ENCODE measurements around the gene NDUFAF8.

The NDUFAF8 gene

GRCh38 chr17:81197409-81197795, 41.7 kb upstream of the NDUFAF8 start:
- CTCF ChIA-PET, result interaction anchor here (1.1 to 8.2 kb wide), 4 partner anchors 9 to 55 kb away, joined by 3 to 60 read pairs (median 6); no protein-coding TSS in a partner anchor
- DNase-seq, result no peak
- WGBS (ENCODE audit: insufficient coverage), result 95% methylated on average over 12 of the region's 14 CpGs
- H3K4me3 ChIP-seq (ENCODE audit: control insufficient read depth in 1 of 7, extremely low read depth in 1 of 7, insufficient read depth in 4 of 7, low read depth in 2 of 7, low read length in 6 of 7), result peak overlapping the region in 1 of 7 experiments; percentile 26
- H3K4me1 ChIP-seq (ENCODE audit: control extremely low read depth in 1 of 4, control insufficient read depth in 4 of 4, insufficient read depth in 4 of 4, low read length in 3 of 4), result peaks cover 0 to 12% (median 4%) of the 10 kb centered on the region in 4 experiments
- no peak overlapping the region for H3K27ac ChIP-seq (ENCODE audit: insufficient read depth in 1 of 2, low read depth in 1 of 2, low read length in 2 of 2, poor library complexity in 1 of 2, severe bottlenecking in 2 of 2)
- no peaks in the 10 kb centered on the region for H3K9me3 ChIP-seq (ENCODE audit: control extremely low read depth in 1 of 5, control insufficient read depth in 4 of 5, insufficient read depth in 2 of 5, low read depth in 1 of 5, low read length in 4 of 5)
- POLR2A ChIA-PET, result no interaction called here
- no peaks in the 10 kb centered on the region for H3K27me3 ChIP-seq (replicated peaks in 2 of 5; ENCODE audit: control insufficient read depth in 4 of 5, insufficient read depth in 5 of 5, low read length in 4 of 5)
- H3K36me3 ChIP-seq (ENCODE audit: control insufficient read depth in 4 of 4, insufficient read depth in 4 of 4, low read length in 3 of 4), result peaks cover 2 to 57% (median 23%) of the 10 kb centered on the region in 4 experiments

- Histone ChIP-seq H3K27me3 (replicated peaks in 2 of 5; ENCODE audit: control insufficient read depth in 4 of 5, insufficient read depth in 5 of 5, low read length in 4 of 5) (no peaks in the 10 kb centered on the region), H3K9me3 (ENCODE audit: control extremely low read depth in 1 of 5, control insufficient read depth in 4 of 5, insufficient read depth in 2 of 5, low read depth in 1 of 5, low read length in 4 of 5) (no peaks in the 10 kb centered on the region), H3K4me1 (ENCODE audit: control extremely low read depth in 1 of 4, control insufficient read depth in 4 of 4, insufficient read depth in 4 of 4, low read length in 3 of 4) (peaks cover 0 to 12% (median 4%) of the 10 kb centered on the region in 4 experiments), H3K36me3 (ENCODE audit: control insufficient read depth in 4 of 4, insufficient read depth in 4 of 4, low read length in 3 of 4) (peaks cover 2 to 59% (median 22%) of the 10 kb centered on the region in 4 experiments), H3K27ac (ENCODE audit: insufficient read depth in 1 of 2, low read depth in 1 of 2, low read length in 2 of 2, poor library complexity in 1 of 2, severe bottlenecking in 2 of 2) (no peak overlapping the region), H3K4me3 (ENCODE audit: control insufficient read depth in 1 of 7, extremely low read depth in 1 of 7, insufficient read depth in 4 of 7, low read depth in 2 of 7, low read length in 6 of 7) (no peak overlapping the region)
- 97% methylated on average over 17 of the region's 21 CpGs for whole genome bisulfite sequencing (ENCODE audit: insufficient coverage)
- ChIA-PET CTCF (interaction anchor here (1.1 to 8.2 kb wide), 4 partner anchors 9 to 56 kb away, joined by 3 to 60 read pairs (median 6); no protein-coding TSS in a partner anchor), POLR2A (interaction anchor here (0.6 kb wide), 1 partner anchor 314 kb away, joined by 4 read pairs; no protein-coding TSS in a partner anchor)
- DNase-seq, result no peak
Observed at GRCh38 chr17:81197831-81198490, 41.2 kb upstream of the NDUFAF8 start.

- POLR2A ChIA-PET, result no interaction called here
Observed at GRCh38 chr17:81198826-81199481, 40.2 kb upstream of the NDUFAF8 start.

GRCh38 chr17:81199482-81199830, 39.7 kb upstream of the NDUFAF8 start:
- no peak overlapping the region for H3K27ac ChIP-seq (ENCODE audit: insufficient read depth in 1 of 2, low read depth in 1 of 2, low read length in 2 of 2, poor library complexity in 1 of 2, severe bottlenecking in 2 of 2)
- no peak for DNase-seq
- WGBS (ENCODE audit: insufficient coverage), result 96% methylated on average over 17 of the region's 18 CpGs
- ChIA-PET CTCF (interaction anchor here (8.2 kb wide), 1 partner anchor 58 kb away, joined by 60 read pairs; no protein-coding TSS in a partner anchor), POLR2A (no interaction called here)
- H3K4me3 ChIP-seq (ENCODE audit: control insufficient read depth in 1 of 7, extremely low read depth in 1 of 7, insufficient read depth in 4 of 7, low read depth in 2 of 7, low read length in 6 of 7), result no peak overlapping the region
- no peaks in the 10 kb centered on the region for H3K27me3 ChIP-seq (replicated peaks in 2 of 5; ENCODE audit: control insufficient read depth in 4 of 5, insufficient read depth in 5 of 5, low read length in 4 of 5)
- H3K9me3 ChIP-seq (ENCODE audit: control extremely low read depth in 1 of 5, control insufficient read depth in 4 of 5, insufficient read depth in 2 of 5, low read depth in 1 of 5, low read length in 4 of 5), result no peaks in the 10 kb centered on the region
- peaks cover 0 to 12% (median 4%) of the 10 kb centered on the region in 4 experiments for H3K4me1 ChIP-seq (ENCODE audit: control extremely low read depth in 1 of 4, control insufficient read depth in 4 of 4, insufficient read depth in 4 of 4, low read length in 3 of 4)
- H3K36me3 ChIP-seq (ENCODE audit: control insufficient read depth in 4 of 4, insufficient read depth in 4 of 4, low read length in 3 of 4), result peaks cover 5 to 60% (median 30%) of the 10 kb centered on the region in 4 experiments

More at GRCh38 chr17:81198826-81199481, 40.2 kb upstream of the NDUFAF8 start:
- H3K4me1 ChIP-seq (ENCODE audit: control extremely low read depth in 1 of 4, control insufficient read depth in 4 of 4, insufficient read depth in 4 of 4, low read length in 3 of 4), result peaks cover 0 to 12% (median 4%) of the 10 kb centered on the region in 4 experiments
- H3K4me3 ChIP-seq (ENCODE audit: control insufficient read depth in 1 of 7, extremely low read depth in 1 of 7, insufficient read depth in 4 of 7, low read depth in 2 of 7, low read length in 6 of 7), result no peak overlapping the region
- CTCF ChIA-PET, result interaction anchor here (1.6 to 8.2 kb wide), 3 partner anchors 8 to 57 kb away, joined by 5 to 60 read pairs (median 6); no protein-coding TSS in a partner anchor
- no peak overlapping the region for H3K27ac ChIP-seq (ENCODE audit: insufficient read depth in 1 of 2, low read depth in 1 of 2, low read length in 2 of 2, poor library complexity in 1 of 2, severe bottlenecking in 2 of 2)
- peaks cover 5 to 59% (median 29%) of the 10 kb centered on the region in 4 experiments for H3K36me3 ChIP-seq (ENCODE audit: control insufficient read depth in 4 of 4, insufficient read depth in 4 of 4, low read length in 3 of 4)
- H3K9me3 ChIP-seq (ENCODE audit: control extremely low read depth in 1 of 5, control insufficient read depth in 4 of 5, insufficient read depth in 2 of 5, low read depth in 1 of 5, low read length in 4 of 5), result no peaks in the 10 kb centered on the region
- no peaks in the 10 kb centered on the region for H3K27me3 ChIP-seq (replicated peaks in 2 of 5; ENCODE audit: control insufficient read depth in 4 of 5, insufficient read depth in 5 of 5, low read length in 4 of 5)
- DNase-seq, result no peak
- WGBS (ENCODE audit: insufficient coverage), result 93% methylated on average over 15 of the region's 22 CpGs

- Histone ChIP-seq H3K36me3 (ENCODE audit: control insufficient read depth in 4 of 4, insufficient read depth in 4 of 4, low read length in 3 of 4) (peaks cover 5 to 60% (median 27%) of the 10 kb centered on the region in 4 experiments), H3K27me3 (replicated peaks in 2 of 5; ENCODE audit: control insufficient read depth in 4 of 5, insufficient read depth in 5 of 5, low read length in 4 of 5) (no peaks in the 10 kb centered on the region), H3K4me1 (ENCODE audit: control extremely low read depth in 1 of 4, control insufficient read depth in 4 of 4, insufficient read depth in 4 of 4, low read length in 3 of 4) (peaks cover 0 to 12% (median 4%) of the 10 kb centered on the region in 4 experiments), H3K4me3 (ENCODE audit: control insufficient read depth in 1 of 7, extremely low read depth in 1 of 7, insufficient read depth in 4 of 7, low read depth in 2 of 7, low read length in 6 of 7) (no peak overlapping the region), H3K27ac (ENCODE audit: insufficient read depth in 1 of 2, low read depth in 1 of 2, low read length in 2 of 2, poor library complexity in 1 of 2, severe bottlenecking in 2 of 2) (no peak overlapping the region), H3K9me3 (ENCODE audit: control extremely low read depth in 1 of 5, control insufficient read depth in 4 of 5, insufficient read depth in 2 of 5, low read depth in 1 of 5, low read length in 4 of 5) (no peaks in the 10 kb centered on the region)
- ChIA-PET POLR2A (interaction anchor here (1.0 kb wide), 1 partner anchor 38 kb away, joined by 3 read pairs; the partner anchor contains the start of genes NDUFAF8 and TEPSIN), CTCF (interaction anchor here (0.8 to 8.2 kb wide), 10 partner anchors 10 to 58 kb away, joined by 3 to 60 read pairs (median 4); partner anchors contain the start of genes NDUFAF8 and TEPSIN)
- DNase-seq, result no peak
- 96% methylated on average over 18 of the region's 18 CpGs for WGBS (ENCODE audit: insufficient coverage)
Observed at GRCh38 chr17:81200201-81200600, 38.9 kb upstream of the NDUFAF8 start.

GRCh38 chr17:81200695-81201580, 38.2 kb upstream of the NDUFAF8 start:
- ChIA-PET POLR2A (interaction anchor here (0.5 to 1.0 kb wide), 2 partner anchors 38 to 66 kb away, joined by 3 read pairs; partner anchors contain the start of genes NDUFAF8 and TEPSIN), CTCF (interaction anchor here (0.7 to 8.2 kb wide), 14 partner anchors 10 to 91 kb away, joined by 3 to 60 read pairs (median 4); partner anchors contain the start of genes NDUFAF8 and TEPSIN)
- Histone ChIP-seq H3K36me3 (ENCODE audit: control insufficient read depth in 4 of 4, insufficient read depth in 4 of 4, low read length in 3 of 4) (peaks cover 3 to 55% (median 28%) of the 10 kb centered on the region in 4 experiments), H3K9me3 (ENCODE audit: control extremely low read depth in 1 of 5, control insufficient read depth in 4 of 5, insufficient read depth in 2 of 5, low read depth in 1 of 5, low read length in 4 of 5) (no peaks in the 10 kb centered on the region), H3K4me1 (ENCODE audit: control extremely low read depth in 1 of 4, control insufficient read depth in 4 of 4, insufficient read depth in 4 of 4, low read length in 3 of 4) (peaks cover 0 to 12% (median 4%) of the 10 kb centered on the region in 4 experiments), H3K4me3 (ENCODE audit: control insufficient read depth in 1 of 7, extremely low read depth in 1 of 7, insufficient read depth in 4 of 7, low read depth in 2 of 7, low read length in 6 of 7) (no peak overlapping the region), H3K27ac (ENCODE audit: insufficient read depth in 1 of 2, low read depth in 1 of 2, low read length in 2 of 2, poor library complexity in 1 of 2, severe bottlenecking in 2 of 2) (peak overlapping the region in 1 of 2 experiments; percentile 16), H3K27me3 (replicated peaks in 2 of 5; ENCODE audit: control insufficient read depth in 4 of 5, insufficient read depth in 5 of 5, low read length in 4 of 5) (no peaks in the 10 kb centered on the region)
- WGBS (ENCODE audit: insufficient coverage), result 68% methylated on average over 26 of the region's 27 CpGs
- DNase-seq, result peak; percentile 84 to 94 (median 91)
